Esophagus squamous epithelium (tissue), 4 donors: ENCODE results near the gene SLC25A36.

Source experiments
- CTCF ChIP-seq, 6 experiments: fragments of 450-650 bp in 4 of 6; fragments of 200-600 bp in 2 of 6; sonication (generic) in 2 of 6; IDR thresholded peaks; one replicate each; pipeline ENCODE4 v1.5.1; 2016 to 2019; ENCODE audit warnings: antibody characterized with exemption in 6 of 6, mild to moderate bottlenecking in 4 of 6, moderate library complexity in 4 of 6
- POLR2A ChIP-seq, 4 donors: fragments of 450-650 bp; IDR thresholded peaks; one replicate each; pipeline ENCODE4 v1.6.1; 2017; ENCODE audit warnings: antibody characterized with exemption in 4 of 4, mild to moderate bottlenecking in 4 of 4, moderate library complexity in 3 of 4

DNA sequence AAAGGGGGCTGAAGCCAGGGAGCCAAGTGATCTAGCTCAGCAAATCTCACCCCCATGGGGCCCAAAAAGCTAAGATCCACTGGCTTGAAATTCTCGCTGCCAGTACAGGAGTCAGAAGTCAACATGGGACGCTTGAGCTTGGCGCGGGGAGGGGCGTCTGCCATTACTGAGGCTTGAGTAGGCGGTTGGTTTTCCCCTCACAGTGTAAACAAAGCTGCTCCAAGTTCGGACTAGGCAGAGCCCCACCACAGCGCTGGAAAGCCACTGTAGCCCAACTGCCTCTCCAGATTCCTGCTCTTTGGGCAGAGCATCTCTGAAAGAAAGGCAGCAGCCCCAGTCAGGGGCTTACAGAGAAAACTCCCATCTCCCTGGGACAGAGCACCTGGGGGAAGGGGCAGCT, 8.1 kb upstream of the SLC25A36 start:
- no peak for TF ChIP-seq CTCF (IDR thresholded peaks at IDR 0.05)
- TF ChIP-seq POLR2A (IDR thresholded peaks at IDR 0.05), result no peak
